A549 (cell line): Measurements from ENCODE around the gene SNRNP25. TPM values are rescaled to one million over a fixed set of nuclear protein-coding genes. Genes with fewer than 3 reads are reported as not detected.

Source experiments
- ATAC-seq, 2 experiments: fragments of 200-7000 bp in 1 of 2; fragments of >200 bp in 1 of 2; cut with Nextera tagmentation in 1 of 2; cut with Tn5 transposase in 1 of 2; 3 replicates each; pipeline versions ENCODE4 v1.8.0 to v1.9.1; 2018 to 2020; ENCODE audit warnings: mild to moderate bottlenecking in 1 of 2, moderate library complexity in 1 of 2
- CTCF ChIA-PET: fragments of 300-600 bp; sonication (Branson Sonifier 250); formaldehyde crosslinking; extraction: SDS; loops from one replicate; lab custom pipeline; 2021; ENCODE audit warnings: antibody characterized with exemption, inconsistent platforms; lab: Yijun Ruan, JAX
- POLR2A ChIA-PET: fragments of 350-600 bp; formaldehyde crosslinking; extraction: SDS; loops from one replicate; lab custom pipeline; 2021; ENCODE audit warnings: antibody characterized with exemption, inconsistent platforms; lab: Yijun Ruan, JAX
- DNase-seq, 2 experiments: peaks; one replicate each; pipeline versions ENCODE4 v3.0.0 to v3.0.0-alpha.2; 2011 to 2016; ENCODE audit warnings: low read depth in 1 of 2, low spot score in 1 of 2
- FAIRE-seq: peaks from 2 replicates; lab custom pipeline; 2011; peaks lifted over from hg19 to GRCh38; lab: Jason Lieb, UNC
- H3K27ac ChIP-seq, 2 experiments: fragments of >200 bp; sonication (Bioruptor Twin); formaldehyde crosslinking; 3 replicates each; pipeline ENCODE4 v1.5.1; 2016 to 2017
- H3K4me1 ChIP-seq: fragments of >200 bp; sonication (Bioruptor Twin); formaldehyde crosslinking; 3 replicates; pipeline ENCODE4 v1.6.1; 2016
- H3K4me2 ChIP-seq: fragments of >200 bp; sonication (Bioruptor Twin); formaldehyde crosslinking; 3 replicates; pipeline ENCODE4 v1.6.1; 2016
- H3K4me3 ChIP-seq: fragments of >200 bp; sonication (Bioruptor Twin); formaldehyde crosslinking; 3 replicates; pipeline ENCODE4 v1.5.1; 2016
- H3K9me3 ChIP-seq: fragments of >200 bp; sonication (Bioruptor Twin); formaldehyde crosslinking; 3 replicates; pipeline ENCODE4 v1.6.1; 2016
- CBX8 ChIP-seq: fragments of 200-600 bp; sonication (generic); IDR thresholded peaks from 2 replicates; pipeline ENCODE4 v1.6.1; 2016
- CTCF ChIP-seq: fragments of >200 bp; sonication (Bioruptor Twin); formaldehyde crosslinking; IDR thresholded peaks from 3 replicates; pipeline ENCODE4 v1.5.1; 2016
- E2F6 ChIP-seq: IDR thresholded peaks from 2 replicates; pipeline ENCODE4 v1.6.1; 2012; ENCODE audit warnings: low read depth, borderline replicate concordance
- EHF ChIP-seq: fragments of 250-450 bp; sonication (Bioruptor Pico); IDR thresholded peaks from 2 replicates; pipeline ENCODE4 v1.5.0; 2020; ENCODE audit warnings: mild to moderate bottlenecking
- EHMT2 ChIP-seq: fragments of 200-600 bp; sonication (generic); IDR thresholded peaks from 2 replicates; pipeline ENCODE4 v1.6.1; 2016; ENCODE audit warnings: antibody characterized with exemption, low read depth, mild to moderate bottlenecking, moderate library complexity
- EP300 ChIP-seq, 2 experiments: fragments of >200 bp; sonication (Bioruptor Twin); formaldehyde crosslinking; IDR thresholded peaks; 2 replicates in 1 of 2; 3 replicates in 1 of 2; pipeline ENCODE4 v1.6.1; 2016 to 2017
- FOSL2 ChIP-seq, 2 experiments: fragments of 450-650 bp in 1 of 2; fragments of >200 bp in 1 of 2; sonication (Bioruptor Twin) in 1 of 2; formaldehyde crosslinking; IDR thresholded peaks; 2 replicates each; pipeline versions ENCODE4 v1.5.0 to v1.6.1; 2016 to 2020; ENCODE audit warnings: mild to moderate bottlenecking in 1 of 2, moderate library complexity in 1 of 2
- HEYL ChIP-seq: fragments of 250-450 bp; sonication (Bioruptor Pico); IDR thresholded peaks from 2 replicates; pipeline ENCODE4 v1.8.0; 2021; ENCODE audit warnings: mild to moderate bottlenecking, moderate library complexity
- HOXA7 ChIP-seq: fragments of 250-450 bp; sonication (Bioruptor Pico); IDR thresholded peaks from 2 replicates; pipeline ENCODE4 v1.5.0; 2020; ENCODE audit warnings: mild to moderate bottlenecking, moderate library complexity
- MAFK ChIP-seq: fragments of 450-650 bp; IDR thresholded peaks from 2 replicates; pipeline ENCODE4 v1.6.1; 2014; ENCODE audit not compliant: partially characterized antibody
- MAZ ChIP-seq: fragments of 150-350 bp; IDR thresholded peaks from 2 replicates; pipeline ENCODE4 v1.6.1; 2014; ENCODE audit warnings: antibody characterized with exemption, low read depth, low read length, borderline replicate concordance
- NFE2L2 ChIP-seq: fragments of 150-350 bp; conservative IDR thresholded peaks from 2 replicates; pipeline ENCODE4 v1.6.1; 2014; ENCODE audit warnings: low read length
- POLR2A ChIP-seq: IDR thresholded peaks from 2 replicates; pipeline ENCODE4 v1.6.1; 2012; ENCODE audit warnings: mild to moderate bottlenecking, low read length
- SMC3 ChIP-seq: fragments of >200 bp; sonication (Bioruptor Twin); formaldehyde crosslinking; IDR thresholded peaks from 3 replicates; pipeline ENCODE4 v1.6.1; 2018; ENCODE audit warnings: inconsistent platforms
- TP53 ChIP-seq: fragments of 250-450 bp; sonication (Bioruptor Pico); IDR thresholded peaks from 2 replicates; pipeline ENCODE4 v1.5.0; 2021; ENCODE audit warnings: mild to moderate bottlenecking, moderate library complexity
- USF2 ChIP-seq: fragments of 450-650 bp; IDR thresholded peaks from 2 replicates; pipeline ENCODE4 v1.6.1; 2014; ENCODE audit warnings: antibody characterized with exemption
- ZC3H11A ChIP-seq: fragments of 450-650 bp; IDR thresholded peaks from 2 replicates; pipeline ENCODE4 v1.6.1; 2014; ENCODE audit warnings: antibody characterized with exemption, mild to moderate bottlenecking
- ZFP36 ChIP-seq: fragments of 450-650 bp; IDR thresholded peaks from 2 replicates; pipeline ENCODE4 v1.6.1; 2014; ENCODE audit warnings: borderline replicate concordance; ENCODE audit not compliant: partially characterized antibody
- ZSCAN20 ChIP-seq: fragments of 250-450 bp; sonication (Bioruptor Pico); IDR thresholded peaks from 2 replicates; pipeline ENCODE4 v1.8.0; 2022; ENCODE audit warnings: mild to moderate bottlenecking, moderate library complexity
- WGBS: methylation state at CpG from one replicate; pipeline ENCODE4 v1.1.6; 2017; ENCODE audit errors: missing lambda C conversion rate; 5-methylcytosine and 5-hydroxymethylcytosine counted together
- polyA plus RNA-seq, 4 experiments: library from polyadenylated mRNA; depleted of rRNA in 3 of 4; stranded (reverse); fragments of >200 nt; fragmentation: RNase III in 1 of 4; extraction: RNeasy Plus Mini Kit Qiagen cat#74134 plus additional on column Dnase treatment in 1 of 4; gene quantifications; 2 replicates in 3 of 4; 3 replicates in 1 of 4; pipeline ENCODE4 v1.2.3, GENCODE V29; 2011 to 2017
- TF ChIP-seq, protein P1 (sequence below): fragments of 200-600 bp; sonication (generic); IDR thresholded peaks from 2 replicates; pipeline ENCODE4 v1.6.1; 2016; ENCODE audit warnings: antibody characterized with exemption, mild to moderate bottlenecking, moderate library complexity

Gene SNRNP25
- polyA plus RNA-seq, 2 of the 4 experiments (the other 2 are of a cell fraction) = 45.0 to 82.2 TPM

- DNase-seq = no peak
- no peak for FAIRE-seq
- TF ChIP-seq EHMT2 = no peak
- TF ChIP-seq TP53 (CRISPR knock-in tag) = no peak
- TF ChIP-seq POLR2A = no peak
- TF ChIP-seq USF2 = no peak
- no peak for TF ChIP-seq E2F6
- TF ChIP-seq EP300 (IDR thresholded peaks at IDR 0.05) = no peak
- TF ChIP-seq ZFP36 = no peak
- TF ChIP-seq CTCF = no peak
- TF ChIP-seq HOXA7 (CRISPR knock-in tag) = no peak
- TF ChIP-seq ZSCAN20 = no peak
- TF ChIP-seq CBX8 = no peak
- no peak for TF ChIP-seq MAZ
- no peak for TF ChIP-seq ZC3H11A
- no peak for TF ChIP-seq HEYL (CRISPR knock-in tag)
- TF ChIP-seq EHF (CRISPR knock-in tag) = no peak
- TF ChIP-seq, all 56 proteins: peak for 0
- POLR2A ChIA-PET = no interaction called here
- no peaks in the 10 kb centered on the region for H3K9me3 ChIP-seq
- 89% methylated on average over 11 of the region's 11 CpGs for WGBS
- no peak overlapping the region for H3K4me3 ChIP-seq
- no peak overlapping the region for H3K4me2 ChIP-seq
- ATAC-seq = no peak
- peaks cover 14% of the 10 kb centered on the region; the same call in 2 of the 3 replicates for H3K4me1 ChIP-seq
- CTCF ChIA-PET = interaction anchor here (1.1 to 25.2 kb wide), 4 partner anchors 10 to 306 kb away, joined by 3 to 718 read pairs (median 30); partner anchors contain the start of genes MPG and RHBDF1
- H3K27ac ChIP-seq = no peak overlapping the region
Measured at GRCh38 chr16:55571-56136, 2.0 kb downstream of the SNRNP25 start.

DNA sequence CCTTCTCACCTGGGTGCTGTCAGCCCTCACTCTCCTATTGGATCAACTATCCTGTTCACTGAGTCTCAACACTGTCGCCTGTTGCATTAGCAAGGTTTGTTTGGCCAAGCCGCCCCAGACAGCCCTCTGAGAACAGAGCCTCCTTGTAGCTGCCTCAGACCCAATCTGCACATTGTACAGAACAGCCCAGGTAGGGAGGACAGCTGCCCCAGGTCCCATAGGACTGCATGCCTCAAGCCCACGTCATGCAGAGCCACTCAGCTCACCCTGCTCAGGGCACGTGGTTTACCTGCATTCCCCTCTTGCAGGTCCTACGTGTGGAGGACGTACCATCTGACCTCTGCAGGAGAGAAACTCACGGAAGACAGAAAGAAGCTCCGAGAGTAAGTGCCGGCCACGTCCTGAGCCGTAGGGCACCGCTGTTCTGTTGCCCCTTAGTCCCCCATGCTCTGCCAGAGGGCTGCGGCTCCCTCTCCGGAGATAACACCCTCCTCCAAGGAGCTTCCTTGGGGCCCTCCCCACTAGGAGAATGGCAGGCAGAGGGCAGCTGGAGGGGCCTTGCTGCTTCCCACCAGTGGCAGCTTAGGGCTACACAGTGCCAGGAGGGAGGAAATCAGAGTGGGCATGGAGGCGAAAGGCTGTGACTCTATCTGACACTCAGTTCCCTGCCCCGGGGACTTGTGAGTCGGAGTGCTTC, 2.8 kb downstream of the SNRNP25 start:
- Histone ChIP-seq H3K9me3 (no peaks in the 10 kb centered on the region), H3K4me3 (no peak overlapping the region), H3K27ac (no peak overlapping the region), H3K4me2 (no peak overlapping the region), H3K4me1 (peaks cover 11% of the 10 kb centered on the region; the same call in 2 of the 3 replicates)
- ChIA-PET CTCF (interaction anchor here (0.6 to 25.2 kb wide), 6 partner anchors 10 to 306 kb away, joined by 3 to 718 read pairs (median 10); partner anchors contain the start of genes MPG and RHBDF1), POLR2A (no interaction called here)
- no peak for FAIRE-seq
- TF ChIP-seq NFE2L2 (no peak), SMC3 (no peak)
- ATAC-seq = no peak
- DNase-seq = no peak
- 91% methylated on average over 17 of the region's 17 CpGs for WGBS

DNA sequence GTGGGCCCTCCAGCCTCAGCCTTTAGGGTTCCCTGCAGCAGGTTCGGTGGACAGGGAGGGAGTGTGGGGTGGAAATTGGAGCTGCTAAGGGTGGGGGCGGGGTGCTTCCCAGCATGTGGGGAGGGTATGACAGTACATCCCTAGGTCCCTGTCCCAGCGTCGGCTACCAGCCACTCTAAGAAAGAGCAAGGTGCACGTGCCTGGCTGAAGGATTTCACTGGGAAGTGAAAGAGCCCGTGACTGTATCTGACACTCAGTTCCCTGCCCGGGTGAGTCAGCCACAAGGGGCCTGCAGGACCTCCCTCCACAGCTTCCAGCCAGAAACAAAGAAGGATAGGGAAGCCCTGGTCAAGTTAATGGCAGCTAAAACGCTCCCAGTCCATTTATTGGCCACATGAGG, 4.1 kb downstream of the SNRNP25 start:
- TF ChIP-seq, protein P1, sequence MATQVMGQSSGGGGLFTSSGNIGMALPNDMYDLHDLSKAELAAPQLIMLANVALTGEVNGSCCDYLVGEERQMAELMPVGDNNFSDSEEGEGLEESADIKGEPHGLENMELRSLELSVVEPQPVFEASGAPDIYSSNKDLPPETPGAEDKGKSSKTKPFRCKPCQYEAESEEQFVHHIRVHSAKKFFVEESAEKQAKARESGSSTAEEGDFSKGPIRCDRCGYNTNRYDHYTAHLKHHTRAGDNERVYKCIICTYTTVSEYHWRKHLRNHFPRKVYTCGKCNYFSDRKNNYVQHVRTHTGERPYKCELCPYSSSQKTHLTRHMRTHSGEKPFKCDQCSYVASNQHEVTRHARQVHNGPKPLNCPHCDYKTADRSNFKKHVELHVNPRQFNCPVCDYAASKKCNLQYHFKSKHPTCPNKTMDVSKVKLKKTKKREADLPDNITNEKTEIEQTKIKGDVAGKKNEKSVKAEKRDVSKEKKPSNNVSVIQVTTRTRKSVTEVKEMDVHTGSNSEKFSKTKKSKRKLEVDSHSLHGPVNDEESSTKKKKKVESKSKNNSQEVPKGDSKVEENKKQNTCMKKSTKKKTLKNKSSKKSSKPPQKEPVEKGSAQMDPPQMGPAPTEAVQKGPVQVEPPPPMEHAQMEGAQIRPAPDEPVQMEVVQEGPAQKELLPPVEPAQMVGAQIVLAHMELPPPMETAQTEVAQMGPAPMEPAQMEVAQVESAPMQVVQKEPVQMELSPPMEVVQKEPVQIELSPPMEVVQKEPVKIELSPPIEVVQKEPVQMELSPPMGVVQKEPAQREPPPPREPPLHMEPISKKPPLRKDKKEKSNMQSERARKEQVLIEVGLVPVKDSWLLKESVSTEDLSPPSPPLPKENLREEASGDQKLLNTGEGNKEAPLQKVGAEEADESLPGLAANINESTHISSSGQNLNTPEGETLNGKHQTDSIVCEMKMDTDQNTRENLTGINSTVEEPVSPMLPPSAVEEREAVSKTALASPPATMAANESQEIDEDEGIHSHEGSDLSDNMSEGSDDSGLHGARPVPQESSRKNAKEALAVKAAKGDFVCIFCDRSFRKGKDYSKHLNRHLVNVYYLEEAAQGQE = no peak
- TF ChIP-seq FOSL2 (IDR thresholded peaks at IDR 0.05) = no peak
- no peak for TF ChIP-seq FOSL2 (CRISPR knock-in tag; IDR thresholded peaks at IDR 0.05)
- no peak for TF ChIP-seq MAFK
- TF ChIP-seq EHF (CRISPR knock-in tag) = no peak
- no peak overlapping the region for H3K4me3 ChIP-seq
- ChIA-PET CTCF (interaction anchor here (0.8 to 25.2 kb wide), 5 partner anchors 8 to 304 kb away, joined by 3 to 718 read pairs (median 17); partner anchors contain the start of genes HBQ1, MPG and RHBDF1), POLR2A (no interaction called here)
- H3K27ac ChIP-seq = no peak overlapping the region
- no peak for DNase-seq
- 79% methylated on average over 4 of the region's 8 CpGs for WGBS
- H3K4me2 ChIP-seq = no peak overlapping the region
- FAIRE-seq = no peak
- H3K4me1 ChIP-seq = peaks cover 5% of the 10 kb centered on the region; the same call in 2 of the 3 replicates
- no peaks in the 10 kb centered on the region for H3K9me3 ChIP-seq
- ATAC-seq = no peak
